GM21786 (cell line): ENCODE measurements around the gene EVC2.
"Not testable (repeated sequence)": the region's sequence is repeated elsewhere in the genome, so short reads cannot be mapped to it uniquely, and the experiment has no call there.

Source experiments
- ATAC-seq: cut with Tn5 transposase; IDR thresholded peaks from one replicate; pipeline ENCODE4 v1.9.1; 2021; ENCODE audit not compliant: unreplicated experiment

The EVC2 gene

GRCh38 chr4:5746829-5747737 lies 38.7 kb upstream of the EVC2 start:
- ATAC-seq, result no peak

DNA sequence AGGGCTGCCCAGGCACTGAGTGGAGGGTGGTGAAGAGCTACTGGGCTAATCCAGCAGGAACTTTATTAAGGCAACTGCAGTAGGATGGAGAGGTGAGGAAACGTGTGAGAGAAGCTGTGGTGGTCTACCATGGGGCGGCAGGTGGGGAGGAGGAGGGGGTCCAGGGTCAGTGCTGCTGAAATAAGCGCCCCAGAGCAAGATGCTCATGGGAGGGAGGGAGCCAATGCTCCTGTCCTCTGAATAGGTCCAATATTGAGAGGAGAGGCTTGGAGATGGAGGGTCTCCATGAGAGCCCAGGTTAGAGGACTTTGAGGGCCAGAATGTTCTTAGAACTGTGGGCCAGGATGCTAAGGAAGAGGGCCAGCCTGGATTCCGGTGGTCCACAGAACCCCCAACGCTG lies 37.9 kb upstream of the EVC2 start:
- no peak for ATAC-seq

DNA sequence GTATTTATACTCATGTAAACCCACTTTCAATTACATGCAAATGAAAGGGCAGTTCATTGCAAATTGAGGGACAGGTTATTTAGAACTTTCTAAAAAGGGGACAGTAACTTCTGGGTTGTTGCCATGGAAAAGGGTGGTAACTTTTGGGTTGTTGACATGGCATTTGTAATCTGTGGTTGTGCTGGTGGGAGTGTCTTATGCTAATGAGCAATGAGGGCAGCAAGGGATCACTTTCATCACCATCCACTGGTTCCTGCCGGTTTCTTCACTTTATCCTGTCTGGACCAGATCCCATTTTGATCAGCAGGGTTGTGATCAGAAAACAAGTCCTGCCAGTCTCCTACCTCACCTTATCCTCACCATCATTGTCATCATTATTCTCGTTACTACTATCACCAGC lies 34.6 kb upstream of the EVC2 start:
- ATAC-seq, result no peak

DNA sequence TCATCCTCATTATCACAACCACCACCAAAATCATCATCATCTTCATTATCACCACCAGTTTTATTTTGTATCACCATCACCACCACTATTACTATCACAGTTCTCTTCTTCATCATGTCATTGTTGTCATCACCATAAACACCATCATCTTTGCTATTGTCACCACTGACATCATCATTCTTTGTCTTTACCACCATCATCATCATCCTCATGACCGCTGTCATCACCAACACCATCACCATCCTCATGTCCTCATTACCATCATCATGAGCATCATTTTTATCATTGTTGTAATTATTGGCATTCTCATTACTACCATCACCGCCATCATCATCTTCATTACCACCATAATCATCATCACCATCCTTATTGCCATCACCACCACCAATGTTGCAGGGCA lies 34.0 kb upstream of the EVC2 start:
- no peak for ATAC-seq

GRCh38 chr4:5738061-5738460 lies 29.7 kb upstream of the EVC2 start:
- no peak for ATAC-seq

GRCh38 chr4:5735463-5735862 lies 27.1 kb upstream of the EVC2 start:
- ATAC-seq, result no peak

GRCh38 chr4:5734853-5735252 lies 26.5 kb upstream of the EVC2 start:
- ATAC-seq, result no peak

DNA sequence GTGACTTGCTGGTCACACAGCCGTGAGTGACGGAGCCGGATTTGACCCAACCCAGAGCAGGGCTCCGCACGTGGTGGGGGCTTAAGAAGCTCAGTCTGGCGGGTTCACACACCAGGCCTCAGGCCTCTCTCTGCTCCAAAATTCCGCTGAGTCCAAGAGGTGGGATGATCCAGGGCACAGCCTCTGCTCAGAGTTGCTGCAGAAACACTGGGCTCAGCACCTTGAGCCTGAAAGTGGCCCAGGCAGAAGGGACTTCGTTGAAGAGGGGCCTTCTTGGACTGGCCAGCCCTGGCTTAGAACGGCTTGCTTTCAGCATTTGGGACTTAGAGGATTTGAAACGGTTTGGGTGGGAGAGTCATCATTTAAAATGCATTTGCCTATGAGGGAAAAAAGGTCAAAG lies 23.8 kb upstream of the EVC2 start:
- no peak for ATAC-seq

DNA sequence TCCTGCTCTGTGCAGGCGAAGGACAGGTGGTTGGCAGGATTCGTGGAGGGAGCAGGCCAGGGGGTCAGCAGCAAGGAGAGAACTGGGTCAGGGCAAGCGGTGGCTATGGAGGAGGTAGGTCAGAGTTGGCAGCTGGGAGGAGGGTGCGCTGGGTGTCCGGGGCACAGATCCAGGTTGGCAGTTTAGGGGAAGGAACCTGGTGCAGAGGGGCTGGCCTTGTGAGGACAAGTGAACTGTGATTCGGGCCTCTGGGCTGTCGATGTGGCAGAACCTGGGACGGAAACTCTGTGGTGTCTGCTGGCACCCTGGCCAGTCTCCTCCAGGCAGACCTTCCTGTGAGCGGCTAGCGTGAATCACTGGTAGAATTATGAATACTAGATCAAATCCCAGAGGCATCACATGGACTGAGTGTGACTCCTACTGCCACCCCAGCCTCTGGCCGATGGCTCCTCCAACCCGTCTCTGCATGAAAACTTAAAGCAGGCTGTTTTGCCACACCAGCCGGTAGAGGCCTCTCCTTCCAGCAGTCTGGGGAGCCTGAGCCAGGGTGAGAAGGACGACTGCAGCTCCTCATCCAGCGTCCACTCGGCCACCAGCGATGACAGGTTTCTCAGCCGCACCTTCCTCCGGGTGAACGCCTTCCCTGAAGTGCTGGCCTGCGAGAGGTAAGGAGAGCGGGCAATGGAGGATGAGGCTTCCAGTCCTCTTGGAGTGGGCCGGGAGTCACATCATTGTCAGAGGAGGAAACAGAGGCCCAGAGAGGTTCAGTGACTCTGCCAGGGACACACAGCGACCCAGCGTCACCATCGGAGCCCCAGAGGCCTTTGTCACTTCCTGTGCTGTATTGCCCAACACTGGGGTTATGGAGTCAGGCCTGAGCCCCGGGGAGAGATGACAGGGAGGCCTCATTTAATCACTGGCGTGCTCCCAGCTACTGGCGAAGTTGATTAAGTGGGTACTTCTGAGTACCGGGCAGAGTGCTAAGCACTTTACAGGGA lies 22.9 kb upstream of the EVC2 start:
- no peak for ATAC-seq

DNA sequence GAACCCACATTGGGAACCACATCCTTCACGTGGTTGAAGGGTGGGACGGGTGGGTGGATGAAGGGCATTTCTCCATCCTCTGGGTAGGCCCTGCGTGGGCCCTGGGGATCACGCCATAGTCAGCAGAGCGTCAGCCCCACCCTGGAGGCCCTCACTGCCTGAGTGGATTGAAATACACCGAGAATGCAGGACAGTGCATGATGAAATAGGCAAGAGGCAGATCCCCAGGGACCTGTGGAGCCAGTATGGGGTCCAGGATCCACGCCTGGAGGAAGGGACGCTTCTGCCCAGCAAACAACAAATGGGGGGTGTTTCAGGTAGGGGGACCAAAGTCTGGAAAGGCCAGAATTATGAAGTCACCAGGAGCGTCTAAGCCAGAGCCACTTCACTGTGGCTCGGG lies 22.1 kb upstream of the EVC2 start:
- no peak for ATAC-seq

DNA sequence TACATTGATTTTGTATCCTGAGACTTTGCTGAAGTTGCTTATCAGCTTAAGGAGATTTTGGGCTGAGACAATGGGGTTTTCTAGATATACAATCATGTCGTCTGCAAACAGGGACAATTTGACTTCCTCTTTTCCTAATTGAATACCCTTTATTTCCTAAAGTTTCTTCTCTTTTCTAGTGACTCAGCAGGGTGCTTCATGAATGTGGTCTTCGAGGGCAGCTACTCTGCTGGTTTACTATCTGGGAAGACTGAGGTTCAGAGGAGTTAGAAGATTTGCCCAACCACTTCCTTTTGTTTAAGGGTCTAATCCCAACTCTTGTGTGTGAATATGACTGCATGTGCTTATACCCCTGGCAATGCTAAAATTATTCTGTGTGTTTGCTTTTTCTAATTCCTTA lies 20.1 kb upstream of the EVC2 start:
- not testable (repeated sequence) for ATAC-seq

GRCh38 chr4:5724377-5724776 lies 16.0 kb upstream of the EVC2 start:
- ATAC-seq, result no peak

DNA sequence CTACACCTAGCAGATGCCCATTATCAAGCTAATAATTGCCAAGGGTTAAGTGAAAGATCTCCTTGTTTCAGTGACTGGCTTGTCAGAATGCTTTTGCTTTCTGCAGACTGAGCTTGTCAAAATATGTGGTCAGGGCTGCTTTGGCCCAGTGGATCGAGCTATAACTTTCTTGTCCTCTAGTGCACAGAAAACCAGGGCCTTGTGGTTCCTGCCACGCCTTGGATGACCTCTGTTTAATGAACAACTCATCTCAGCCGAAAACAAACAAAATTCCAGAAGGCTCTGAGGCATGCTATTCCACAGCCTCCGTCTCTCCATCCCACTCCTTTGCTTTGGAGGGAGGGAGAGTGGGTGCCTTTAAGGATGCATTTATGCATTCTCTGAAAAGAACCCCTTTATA lies 14.0 kb upstream of the EVC2 start:
- no peak for ATAC-seq

DNA sequence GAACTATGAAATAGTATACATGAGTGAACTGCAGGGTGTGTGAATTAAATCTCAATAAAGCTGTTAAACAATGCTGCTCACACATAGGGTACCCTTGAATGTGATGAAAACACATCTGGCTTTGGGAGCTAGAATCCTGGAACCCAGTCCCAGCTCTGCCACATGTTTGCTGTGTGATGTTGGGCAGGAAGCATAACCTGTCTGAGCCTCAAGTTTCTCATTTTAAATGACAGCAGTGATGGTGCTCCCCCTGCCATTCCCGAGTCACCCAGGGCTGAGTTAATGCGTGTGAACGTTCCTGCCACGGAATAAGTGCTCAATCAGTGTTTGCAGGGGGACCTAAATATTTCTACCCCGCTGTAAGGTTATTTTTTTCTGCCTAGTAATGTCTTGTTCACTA lies 13.6 kb upstream of the EVC2 start:
- ATAC-seq, result no peak

- no peak for ATAC-seq
Measured at GRCh38 chr4:5720980-5721379, 12.6 kb upstream of the EVC2 start.

GRCh38 chr4:5720157-5720850 lies 11.9 kb upstream of the EVC2 start:
- ATAC-seq, result no peak

- no peak for ATAC-seq
Measured at GRCh38 chr4:5719350-5720055, 11.1 kb upstream of the EVC2 start.

DNA sequence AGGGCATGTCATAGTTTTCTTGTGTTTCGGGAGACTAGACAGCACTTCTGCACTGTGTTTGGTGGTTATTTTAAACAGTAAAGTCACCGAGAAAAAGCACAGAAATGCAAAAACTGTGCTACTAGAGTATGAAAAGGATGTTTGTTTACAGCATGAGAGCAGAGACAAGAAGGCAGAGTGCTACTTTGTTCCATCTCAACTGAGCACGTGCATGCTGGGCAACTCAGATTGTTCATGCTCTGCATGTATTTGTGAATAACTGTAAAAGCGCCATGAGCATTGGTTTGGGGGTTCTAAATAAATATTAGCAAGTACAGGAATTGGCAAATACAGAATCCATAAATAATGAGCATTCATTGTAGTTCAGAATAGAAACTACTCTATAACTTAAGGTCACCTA lies 10.1 kb upstream of the EVC2 start:
- ATAC-seq, result no peak

DNA sequence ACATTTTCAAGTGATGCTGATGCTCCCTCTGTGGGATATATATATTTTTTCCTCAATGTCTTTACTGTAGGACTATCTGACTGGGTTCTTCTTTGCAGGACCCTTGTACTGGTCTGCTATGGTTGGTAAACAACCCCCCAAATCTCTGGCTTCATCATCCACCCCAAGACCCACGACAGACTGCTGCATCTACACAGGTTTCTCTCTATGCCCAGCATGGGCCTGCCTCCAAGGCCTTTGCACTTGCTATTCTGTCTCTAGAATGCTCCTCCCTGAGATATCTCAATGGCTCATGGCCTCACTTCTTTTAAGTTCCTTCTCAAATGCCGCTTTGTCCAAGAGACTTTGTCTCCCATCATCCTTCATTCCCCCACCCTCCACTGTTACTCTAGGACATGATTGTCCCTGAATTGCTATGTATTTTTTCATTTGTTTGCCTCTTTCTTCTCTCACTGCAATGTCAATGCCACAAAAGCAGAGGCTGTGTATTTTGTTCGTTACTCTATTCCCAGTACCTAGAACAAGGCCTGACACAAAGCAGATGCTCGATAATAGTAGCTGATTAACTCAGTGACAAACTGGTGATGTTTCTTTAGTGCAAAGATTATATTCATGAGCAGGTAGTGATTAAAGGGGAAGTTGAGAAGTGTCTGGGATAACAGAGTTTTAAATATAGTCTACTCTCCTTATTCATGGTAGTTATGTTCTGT lies 9.2 kb upstream of the EVC2 start:
- no peak for ATAC-seq

GRCh38 chr4:5716391-5716790 lies 8.0 kb upstream of the EVC2 start:
- no peak for ATAC-seq
